GM12872 (cell line): ENCODE results near the gene LDAH.

Source experiments
- TF ChIP-seq, protein P1 (sequence below): IDR thresholded peaks from 3 replicates; pipeline ENCODE4 v1.5.1; 2011; ENCODE audit warnings: low read depth, mild to moderate bottlenecking, low read length, moderate library complexity; ENCODE audit not compliant: insufficient read depth

LDAH gene

DNA sequence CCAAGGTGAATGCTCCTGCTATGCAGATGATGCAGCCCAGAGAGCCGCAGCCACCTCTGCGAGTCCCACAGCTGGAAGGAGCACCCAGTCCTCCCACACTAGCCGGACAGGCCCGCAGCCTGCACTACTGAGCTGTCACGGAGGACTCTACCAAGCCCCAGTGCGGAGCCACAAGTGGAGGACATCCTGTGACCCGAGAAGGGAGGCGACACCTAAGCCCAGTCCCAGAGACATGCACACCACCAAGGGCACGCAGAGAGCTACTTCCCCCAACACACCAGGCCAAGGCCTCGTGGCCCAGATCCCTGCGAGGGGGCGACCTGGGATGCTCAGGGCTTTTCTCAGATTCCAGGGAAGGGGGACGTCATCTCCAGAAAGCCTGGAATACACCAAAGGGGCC lies 184.9 kb downstream of the LDAH start:
- TF ChIP-seq, protein P1, sequence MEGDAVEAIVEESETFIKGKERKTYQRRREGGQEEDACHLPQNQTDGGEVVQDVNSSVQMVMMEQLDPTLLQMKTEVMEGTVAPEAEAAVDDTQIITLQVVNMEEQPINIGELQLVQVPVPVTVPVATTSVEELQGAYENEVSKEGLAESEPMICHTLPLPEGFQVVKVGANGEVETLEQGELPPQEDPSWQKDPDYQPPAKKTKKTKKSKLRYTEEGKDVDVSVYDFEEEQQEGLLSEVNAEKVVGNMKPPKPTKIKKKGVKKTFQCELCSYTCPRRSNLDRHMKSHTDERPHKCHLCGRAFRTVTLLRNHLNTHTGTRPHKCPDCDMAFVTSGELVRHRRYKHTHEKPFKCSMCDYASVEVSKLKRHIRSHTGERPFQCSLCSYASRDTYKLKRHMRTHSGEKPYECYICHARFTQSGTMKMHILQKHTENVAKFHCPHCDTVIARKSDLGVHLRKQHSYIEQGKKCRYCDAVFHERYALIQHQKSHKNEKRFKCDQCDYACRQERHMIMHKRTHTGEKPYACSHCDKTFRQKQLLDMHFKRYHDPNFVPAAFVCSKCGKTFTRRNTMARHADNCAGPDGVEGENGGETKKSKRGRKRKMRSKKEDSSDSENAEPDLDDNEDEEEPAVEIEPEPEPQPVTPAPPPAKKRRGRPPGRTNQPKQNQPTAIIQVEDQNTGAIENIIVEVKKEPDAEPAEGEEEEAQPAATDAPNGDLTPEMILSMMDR: no peak

DNA sequence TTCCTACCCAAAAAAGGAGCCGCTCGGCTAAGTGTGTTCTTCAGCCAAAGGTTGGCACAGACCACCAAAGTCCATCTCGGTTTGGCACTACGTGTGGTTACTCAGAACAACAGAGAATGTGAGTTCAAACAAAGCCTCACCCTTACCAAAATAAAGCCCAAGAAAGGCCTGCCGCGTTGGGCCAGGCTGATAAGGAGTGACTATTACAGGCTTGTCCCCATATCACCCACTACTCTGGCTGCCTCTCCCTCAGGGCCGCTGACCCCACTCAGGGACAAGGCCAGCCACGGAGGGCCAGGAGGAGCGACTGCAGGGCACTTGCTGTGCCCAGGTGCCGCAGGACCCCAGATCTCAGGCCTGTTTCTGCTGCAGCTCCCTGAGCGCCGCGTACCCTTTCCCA lies 185.8 kb downstream of the LDAH start:
- TF ChIP-seq, protein P1: no peak

- TF ChIP-seq, protein P1: peak; percentile 92
Observed at GRCh38 chr2:20635675-20636584, 187.0 kb downstream of the LDAH start.

GRCh38 chr2:20635113-20635510 lies 187.8 kb downstream of the LDAH start:
- TF ChIP-seq, protein P1: no peak

- TF ChIP-seq, protein P1: no peak
Observed at GRCh38 chr2:20634507-20635112, 188.3 kb downstream of the LDAH start.
